Smooth muscle cell (in vitro differentiated cells): ENCODE results near the gene TBC1D24. TPM values are rescaled to one million over a fixed set of nuclear protein-coding genes. Genes with fewer than 3 reads are reported as not detected.
A peak's percentile ranks its signal among the peaks of the same experiment; 100 is the strongest.

Source experiments
- DNase-seq: peaks from one replicate; lab custom pipeline; 2025; ENCODE audit not compliant: unreplicated experiment; lab: John Stamatoyannopoulos, UW
- H2AFZ ChIP-seq: fragments of 200-600 bp; sonication (generic); 2 replicates; pipeline ENCODE4 v1.6.0; 2016; ENCODE audit warnings: antibody characterized with exemption, low read depth, mild to moderate bottlenecking
- H3F3A ChIP-seq: fragments of 200-600 bp; sonication (generic); 2 replicates; pipeline ENCODE4 v1.6.0; 2017; ENCODE audit warnings: antibody characterized with exemption, low read depth
- H3K27ac ChIP-seq: fragments of 200-600 bp; sonication (generic); 2 replicates; pipeline ENCODE4 v1.5.1; 2016; ENCODE audit warnings: low read depth, mild to moderate bottlenecking
- H3K27me3 ChIP-seq: fragments of 200-600 bp; sonication (generic); 2 replicates; pipeline ENCODE4 v1.6.1; 2016; ENCODE audit warnings: low read depth, mild to moderate bottlenecking
- H3K36me3 ChIP-seq: fragments of 200-600 bp; sonication (generic); 2 replicates; pipeline ENCODE4 v1.5.1; 2016; ENCODE audit warnings: low read depth
- H3K4me1 ChIP-seq: fragments of 200-600 bp; sonication (generic); 2 replicates; pipeline ENCODE4 v1.5.1; 2016; ENCODE audit warnings: low read depth
- H3K4me2 ChIP-seq: fragments of 200-600 bp; sonication (generic); 2 replicates; pipeline ENCODE4 v1.6.0; 2016; ENCODE audit warnings: mild to moderate bottlenecking
- H3K4me3 ChIP-seq: fragments of 200-600 bp; sonication (generic); 2 replicates; pipeline ENCODE4 v1.5.1; 2016; ENCODE audit warnings: mild to moderate bottlenecking
- H3K79me2 ChIP-seq: fragments of 200-600 bp; sonication (generic); 2 replicates; pipeline ENCODE4 v1.6.0; 2016; ENCODE audit warnings: low read depth, mild to moderate bottlenecking
- H3K9ac ChIP-seq: fragments of 200-600 bp; sonication (generic); 2 replicates; pipeline ENCODE4 v1.6.0; 2016; ENCODE audit warnings: low read depth
- H3K9me3 ChIP-seq: fragments of 200-600 bp; sonication (generic); replicated peaks from 2 replicates; pipeline ENCODE4 v1.5.1; 2016; ENCODE audit warnings: low read depth
- H4K20me1 ChIP-seq: fragments of 200-600 bp; sonication (generic); 2 replicates; pipeline ENCODE4 v1.6.0; 2016; ENCODE audit warnings: low read depth
- WGBS: methylation state at CpG from one replicate; pipeline ENCODE4 v1.1.7; 2016; ENCODE audit warnings: low lambda C conversion rate; 5-methylcytosine and 5-hydroxymethylcytosine counted together
- polyA plus RNA-seq: library from polyadenylated mRNA; unstranded; fragments of >200 nt; fragmentation: Nextera tagmentation; extraction: Ambion mirVana; gene quantifications from 2 replicates; pipeline ENCODE4 v1.2.1, GENCODE V29; 2016
- total RNA-seq: library from RNA; depleted of rRNA; stranded (reverse); fragments of >200 nt; gene quantifications from 2 replicates; pipeline ENCODE4 v1.2.3, GENCODE V29; 2014
- TF ChIP-seq, protein P1 (sequence below): fragments of 200-600 bp; sonication (generic); IDR thresholded peaks from 2 replicates; pipeline ENCODE4 v1.5.1; 2017; ENCODE audit warnings: borderline replicate concordance, mild to moderate bottlenecking, antibody characterized with exemption; ENCODE audit not compliant: insufficient read depth, poor library complexity, severe bottlenecking

Gene TBC1D24
- total and polyA plus RNA-seq, 2 experiments from 2014 or later = 5.5 to 9.2 TPM

DNA sequence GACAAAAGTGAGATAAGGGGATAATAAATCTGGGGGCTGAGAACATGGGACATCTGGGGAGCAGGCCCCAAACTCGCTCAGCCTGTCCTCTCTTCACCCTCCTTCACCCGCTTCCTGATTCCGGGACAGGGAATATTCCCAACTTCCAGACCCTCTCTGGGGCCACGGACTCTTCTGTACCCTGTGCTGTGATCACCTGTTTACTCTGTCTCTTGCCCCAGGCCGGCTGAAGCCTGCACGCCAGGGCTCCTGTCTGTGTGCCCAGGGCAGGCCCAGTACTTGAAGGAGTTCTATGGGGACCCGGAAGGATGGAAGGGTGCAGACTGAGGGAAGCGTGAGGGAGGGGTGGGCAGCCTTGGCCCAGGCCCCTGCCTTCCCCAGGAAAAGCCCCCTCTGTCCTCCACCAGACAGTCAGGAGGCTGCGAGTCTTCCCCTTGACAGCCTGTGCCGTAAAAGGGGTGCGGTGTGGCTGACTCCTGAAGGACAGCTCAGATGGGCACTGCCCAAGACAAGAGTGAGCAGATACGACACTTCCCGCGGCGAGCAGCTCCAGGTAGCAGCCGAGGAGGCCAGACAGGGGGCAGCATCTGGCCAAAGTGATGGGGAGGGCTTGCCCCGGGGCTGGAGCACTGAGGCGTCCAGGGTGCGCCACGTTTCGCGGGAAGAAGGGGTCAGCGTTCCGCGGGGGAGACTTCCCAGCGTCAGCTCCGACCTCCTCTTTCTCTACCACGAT lies 46.7 kb upstream of the TBC1D24 start:
- Histone ChIP-seq H3F3A (no peaks in the 10 kb centered on the region), H3K9ac (no peak overlapping the region), H3K36me3 (no peaks in the 10 kb centered on the region), H3K27ac (no peak overlapping the region), H3K4me1 (peaks cover 18% of the 10 kb centered on the region), H4K20me1 (no peaks in the 10 kb centered on the region), H2AFZ (peak overlapping the region; percentile 87), H3K4me3 (peak overlapping the region; percentile 94), H3K4me2 (peak overlapping the region; percentile 83), H3K9me3 (no peaks in the 10 kb centered on the region), H3K79me2 (peaks cover 25% of the 10 kb centered on the region), H3K27me3 (no peaks in the 10 kb centered on the region)
- WGBS = 32% methylated on average over 25 of the region's 28 CpGs
- TF ChIP-seq, protein P1, sequence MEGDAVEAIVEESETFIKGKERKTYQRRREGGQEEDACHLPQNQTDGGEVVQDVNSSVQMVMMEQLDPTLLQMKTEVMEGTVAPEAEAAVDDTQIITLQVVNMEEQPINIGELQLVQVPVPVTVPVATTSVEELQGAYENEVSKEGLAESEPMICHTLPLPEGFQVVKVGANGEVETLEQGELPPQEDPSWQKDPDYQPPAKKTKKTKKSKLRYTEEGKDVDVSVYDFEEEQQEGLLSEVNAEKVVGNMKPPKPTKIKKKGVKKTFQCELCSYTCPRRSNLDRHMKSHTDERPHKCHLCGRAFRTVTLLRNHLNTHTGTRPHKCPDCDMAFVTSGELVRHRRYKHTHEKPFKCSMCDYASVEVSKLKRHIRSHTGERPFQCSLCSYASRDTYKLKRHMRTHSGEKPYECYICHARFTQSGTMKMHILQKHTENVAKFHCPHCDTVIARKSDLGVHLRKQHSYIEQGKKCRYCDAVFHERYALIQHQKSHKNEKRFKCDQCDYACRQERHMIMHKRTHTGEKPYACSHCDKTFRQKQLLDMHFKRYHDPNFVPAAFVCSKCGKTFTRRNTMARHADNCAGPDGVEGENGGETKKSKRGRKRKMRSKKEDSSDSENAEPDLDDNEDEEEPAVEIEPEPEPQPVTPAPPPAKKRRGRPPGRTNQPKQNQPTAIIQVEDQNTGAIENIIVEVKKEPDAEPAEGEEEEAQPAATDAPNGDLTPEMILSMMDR = no peak
- DNase-seq = no peak

DNA sequence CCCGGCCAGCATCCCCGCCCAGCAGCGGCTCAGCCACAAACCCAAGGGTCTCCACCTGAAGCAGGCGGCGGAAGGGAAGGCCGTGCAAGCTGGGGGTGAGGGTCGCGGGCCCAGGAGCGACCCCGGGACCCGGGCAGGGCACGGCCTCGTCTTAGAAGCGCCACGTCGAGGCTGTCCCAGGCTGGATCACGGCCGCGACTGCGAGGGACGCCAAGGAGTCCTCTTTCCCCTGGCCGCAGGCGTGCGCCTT lies 46.2 kb upstream of the TBC1D24 start:
- Histone ChIP-seq H3K9me3 (no peaks in the 10 kb centered on the region), H3F3A (no peaks in the 10 kb centered on the region), H3K4me3 (peak overlapping the region; percentile 94), H4K20me1 (no peaks in the 10 kb centered on the region), H3K79me2 (peaks cover 25% of the 10 kb centered on the region), H3K27ac (no peak overlapping the region), H3K9ac (no peak overlapping the region), H2AFZ (peak overlapping the region; percentile 87), H3K27me3 (no peaks in the 10 kb centered on the region), H3K36me3 (no peaks in the 10 kb centered on the region), H3K4me1 (peaks cover 18% of the 10 kb centered on the region), H3K4me2 (peak overlapping the region; percentile 83)
- DNase-seq = no peak
- TF ChIP-seq, protein P1 = no peak
- WGBS = under 1% methylated on average over 23 of the region's 24 CpGs

DNA sequence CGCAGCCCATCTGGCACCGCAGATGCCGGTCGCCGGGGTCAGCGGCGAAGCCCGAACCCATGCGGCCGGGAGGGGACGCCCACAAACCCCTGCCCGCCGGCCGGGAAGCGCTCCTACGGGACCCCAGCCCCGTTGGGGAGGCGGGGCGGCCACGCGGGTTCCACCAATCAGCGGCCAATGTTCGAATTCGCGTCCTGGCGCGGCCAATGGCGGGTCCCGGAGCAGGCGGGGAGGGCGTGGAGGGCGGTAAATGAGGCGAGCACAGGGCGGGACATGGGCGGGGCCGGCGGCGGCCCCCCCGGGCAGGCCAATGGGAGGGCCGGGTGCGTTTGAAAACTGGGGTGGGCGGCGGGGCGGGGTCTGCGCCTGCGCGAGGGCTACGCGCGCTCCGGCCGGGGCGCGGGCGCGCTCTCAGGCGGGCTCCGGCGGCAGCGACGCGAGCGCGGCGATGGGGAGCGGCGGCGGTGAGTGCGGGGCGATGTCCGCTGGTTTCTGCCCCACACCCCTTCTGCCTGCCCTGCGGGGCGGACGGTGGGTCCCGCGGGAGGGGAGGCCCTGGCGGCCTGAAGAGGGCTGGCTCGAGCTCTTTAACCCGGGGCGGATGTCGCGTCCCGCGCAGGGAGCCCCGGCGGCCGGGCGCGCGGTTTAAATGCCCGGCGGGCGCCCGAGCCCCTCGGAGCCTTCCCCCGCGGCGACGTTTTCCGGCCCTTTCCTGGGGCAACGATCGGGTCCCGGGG lies 45.7 kb upstream of the TBC1D24 start, which contains the start of gene CCNF:
Gene CCNF (plus strand): TSS at position 414 of the 737 bp plus-strand sequence. CDS start 35 bp downstream, at position 449.
- Histone ChIP-seq H2AFZ (peak within 1 kb of the TSS; percentile 93), H4K20me1 (no peaks in the 10 kb centered on the region), H3F3A (no peaks in the 10 kb centered on the region), H3K4me3 (peak within 1 kb of the TSS; percentile 94), H3K4me1 (peaks cover 18% of the 10 kb centered on the region), H3K9ac (peak within 1 kb of the TSS; percentile 83), H3K4me2 (peak within 1 kb of the TSS; percentile 98), H3K79me2 (peaks cover 25% of the 10 kb centered on the region), H3K27me3 (no peaks in the 10 kb centered on the region), H3K27ac (no peak within 1 kb of the TSS), H3K36me3 (no peaks in the 10 kb centered on the region), H3K9me3 (no peaks in the 10 kb centered on the region)
- WGBS = under 1% methylated on average over 45 of the region's 103 CpGs
- TF ChIP-seq, protein P1 = no peak
- peak; percentile 93 for DNase-seq
